Heart left ventricle (tissue), 16 donors: Measurements from ENCODE around the gene ECSCR. TPM values are rescaled to one million over a fixed set of nuclear protein-coding genes. Genes with fewer than 3 reads are reported as not detected.

Source experiments
- ATAC-seq, 4 donors: fragments of 200-7000 bp; cut with Tn5 transposase; one replicate each; pipeline ENCODE4 v1.9.1; 2020 to 2022; ENCODE audit warnings: moderate library complexity in 4 of 4, mild to moderate bottlenecking in 3 of 4, moderate number of reproducible peaks in 1 of 4
- DNase-seq, 5 donors: peaks; one replicate each; pipeline ENCODE4 v3.0.0-alpha.2; 2020
- H3K27ac ChIP-seq, 12 donors: fragments of 200-600 bp; sonication (generic) in 4 of 12; one replicate each; pipeline versions ENCODE4 v1.5.0 to v1.8.0; 2016 to 2022; ENCODE audit warnings: mild to moderate bottlenecking in 2 of 12
- H3K27me3 ChIP-seq, 9 donors: fragments of 200-600 bp; sonication (generic) in 2 of 9; one replicate each; pipeline versions ENCODE4 v1.5.1 to v1.8.0; 2016 to 2022; ENCODE audit warnings: mild to moderate bottlenecking in 3 of 9
- H3K36me3 ChIP-seq, 9 donors: fragments of 200-600 bp; sonication (generic) in 2 of 9; one replicate each; pipeline versions ENCODE4 v1.5.0 to v1.8.0; 2018 to 2022; ENCODE audit warnings: mild to moderate bottlenecking in 2 of 9
- H3K4me1 ChIP-seq, 12 donors: fragments of 200-600 bp; sonication (generic) in 4 of 12; one replicate each; pipeline versions ENCODE4 v1.5.0 to v1.8.0; 2016 to 2022; ENCODE audit warnings: mild to moderate bottlenecking in 3 of 12
- H3K4me3 ChIP-seq, 12 donors: fragments of 200-600 bp; sonication (generic) in 4 of 12; one replicate each; pipeline versions ENCODE4 v1.5.0 to v1.8.0; 2017 to 2022; ENCODE audit warnings: mild to moderate bottlenecking in 9 of 12, moderate library complexity in 4 of 12
- H3K9me3 ChIP-seq, 12 donors: fragments of 200-600 bp; sonication (generic) in 4 of 12; one replicate each; pipeline versions ENCODE4 v1.5.0 to v1.8.0; 2016 to 2022; ENCODE audit warnings: mild to moderate bottlenecking in 1 of 12
- CTCF ChIP-seq, 12 donors: fragments of 200-600 bp; sonication (generic) in 4 of 12; IDR thresholded peaks; one replicate each; pipeline versions ENCODE4 v1.5.0 to v1.8.0; 2018 to 2022; ENCODE audit warnings: antibody characterized with exemption in 12 of 12, mild to moderate bottlenecking in 5 of 12
- POLR2A ChIP-seq, 2 donors: fragments of 450-650 bp; IDR thresholded peaks; one replicate each; pipeline ENCODE4 v1.6.1; 2017; ENCODE audit warnings: antibody characterized with exemption in 2 of 2, mild to moderate bottlenecking in 2 of 2, moderate library complexity in 2 of 2
- WGBS, 4 donors: extraction: QIAGEN DNeasy Blood & Tissue Kit in 2 of 4; methylation state at CpG; one replicate each; pipeline versions ENCODE4 v1.1.5 to v1.1.7; 2013 to 2018; 5-methylcytosine and 5-hydroxymethylcytosine counted together
- intact Hi-C, 10 donors: fragments of 100-400 bp; cut with DNase I; formaldehyde crosslinking; loops; one replicate each; pipeline versions ENCODE4 v1.11.1 to v1.14.2; 2022
- polyA plus RNA-seq, 2 donors: library from polyadenylated mRNA; stranded (reverse); fragments of 200-250 nt; gene quantifications; one replicate each; pipeline ENCODE4 v1.2.3, GENCODE V29; 2013
- total RNA-seq, 9 donors: library from RNA; depleted of rRNA in 2 of 9; stranded (reverse); fragments of >200 nt in 2 of 9; fragmentation: NEBNext Ultra II Directional in 3 of 9; extraction: Animal tissue kit (Norgen Biotek cat#: 25700) in 3 of 9; gene quantifications; one replicate each; pipeline versions ENCODE4 v1.1.0 to v1.2.4, GENCODE V29; 2016 to 2023
- donor health status: ischemic (EF 13 %, LVEDD 7.1; RV severe dilation, severe dysfunction).
- donor health status: healthy with polysubstance abuse.
- donor health status: DM: no; HTN: yes; CAD: no.
- donor health status: DM: no; HTN: no; CAD: no.
- donor health status: ischemic (EF 25% LVEDD 6.9; RV normal size, moderate dysfunction).
- donor health status: ischemic (EF 25% LVEDD 5.7; RV mildly dilated, moderate dysfunction).
- donor health status: healthy.
- donor health status: DM: yes; HTN: yes; CAD: no.
- donor health status: ischemic (EF 35%, LVEDD 5.7; RV mildly dilated, moderate dysfunction).
- donor health status: nonischemic (EF 11% LVEDD 7.7; RV severe dilation, severe dysfunction).
- donor health status: DM: yes; HTN: yes; CAD: no.
- donor health status: PGD.
- donor health status: ischemic (EF 29% LVEDD 5.4; RV normal size, mild dysfunction).
- donor health status: nonischemic (EF 23%, LVEDD 6.1; RV moderate dilation, normal function).

Gene ECSCR
- total and polyA plus RNA-seq, 11 donors = 13.4 to 59.3 (median 21.3) TPM

- Histone ChIP-seq H3K27me3 (no peaks in the 10 kb centered on the region), H3K4me1 (peaks cover 0 to 7% (median 1%) of the 10 kb centered on the region in 12 donors), H3K9me3 (no peaks in the 10 kb centered on the region), H3K4me3 (no peak overlapping the region), H3K36me3 (peaks cover 0 to 46% (median 16%) of the 10 kb centered on the region in 9 donors), H3K27ac (no peak overlapping the region)
- WGBS, 4 donors = 82 to 90% (median 83%) methylated on average over 3 of the region's 3 CpGs
- TF ChIP-seq CTCF (IDR thresholded peaks at IDR 0.05) = no peak
- TF ChIP-seq POLR2A (IDR thresholded peaks at IDR 0.05) = no peak
- DNase-seq (no peak), ATAC-seq (peak in 2 of 4 donors; percentile 28 to 35)
- intact Hi-C loops = no loop called here
Measured at GRCh38 chr5:139451878-139452660, 10.5 kb downstream of the ECSCR start.

GRCh38 chr5:139451176-139451575, 11.4 kb downstream of the ECSCR start:
- no peak for DNase-seq
- Histone ChIP-seq H3K4me1 (peaks cover 0 to 11% (median 1%) of the 10 kb centered on the region in 12 donors), H3K27me3 (no peaks in the 10 kb centered on the region), H3K9me3 (no peaks in the 10 kb centered on the region), H3K4me3 (no peak overlapping the region), H3K36me3 (peaks cover 0 to 39% (median 10%) of the 10 kb centered on the region in 9 donors), H3K27ac (no peak overlapping the region)
- no peak for TF ChIP-seq POLR2A (IDR thresholded peaks at IDR 0.05)
- ATAC-seq = no peak
- intact Hi-C loops = no loop called here
- WGBS, 4 donors = 90 to 96% (median 93%) methylated on average over 2 of the region's 2 CpGs

- H3K27ac ChIP-seq = no peak overlapping the region
- H3K27me3 ChIP-seq = no peaks in the 10 kb centered on the region
- DNase-seq (no peak), ATAC-seq (no peak)
- 82 to 87% (median 84%) methylated on average over 5 of the region's 5 CpGs for WGBS, 4 donors
- peaks cover 0 to 34% (median 3%) of the 10 kb centered on the region in 9 donors for H3K36me3 ChIP-seq
- no peaks in the 10 kb centered on the region for H3K9me3 ChIP-seq
- TF ChIP-seq CTCF (IDR thresholded peaks at IDR 0.05) (no peak), POLR2A (IDR thresholded peaks at IDR 0.05) (no peak)
- H3K4me3 ChIP-seq = no peak overlapping the region
- intact Hi-C loops = no loop called here
- peaks cover 0 to 11% (median 2%) of the 10 kb centered on the region in 12 donors for H3K4me1 ChIP-seq
Measured at GRCh38 chr5:139446956-139447779, 15.4 kb downstream of the ECSCR start.

- Histone ChIP-seq H3K27ac (peak overlapping the region in 1 of 12 donors; percentile 19), H3K27me3 (no peaks in the 10 kb centered on the region), H3K4me1 (peaks cover 0 to 11% (median 2%) of the 10 kb centered on the region in 12 donors), H3K4me3 (no peak overlapping the region), H3K36me3 (peaks cover 0 to 26% (median 0%) of the 10 kb centered on the region in 9 donors), H3K9me3 (no peaks in the 10 kb centered on the region)
- TF ChIP-seq POLR2A (IDR thresholded peaks at IDR 0.05) (no peak), CTCF (IDR thresholded peaks at IDR 0.05) (no peak)
- intact Hi-C loops = no loop called here
- 47 to 53% (median 49%) methylated on average over 7 of the region's 7 CpGs for whole genome bisulfite sequencing, 4 donors
- peak in 3 of 4 donors; percentile 35 to 48 (median 38) for ATAC-seq
- no peak for DNase-seq
Measured at GRCh38 chr5:139445325-139446170, 17.0 kb downstream of the ECSCR start.
